Pericardium fibroblast (primary cell): ENCODE measurements around the gene ZKSCAN5. TPM values are rescaled to one million over a fixed set of nuclear protein-coding genes. Genes with fewer than 3 reads are reported as not detected.

Source experiments
- total RNA-seq: library from RNA; depleted of rRNA; stranded (reverse); fragments of >200 nt; gene quantifications from 2 replicates; pipeline ENCODE4 v1.2.3, GENCODE V29; 2015

ZKSCAN5 gene
- 6.8 and 12.2 TPM in 2 replicates for total RNA-seq

DNA sequence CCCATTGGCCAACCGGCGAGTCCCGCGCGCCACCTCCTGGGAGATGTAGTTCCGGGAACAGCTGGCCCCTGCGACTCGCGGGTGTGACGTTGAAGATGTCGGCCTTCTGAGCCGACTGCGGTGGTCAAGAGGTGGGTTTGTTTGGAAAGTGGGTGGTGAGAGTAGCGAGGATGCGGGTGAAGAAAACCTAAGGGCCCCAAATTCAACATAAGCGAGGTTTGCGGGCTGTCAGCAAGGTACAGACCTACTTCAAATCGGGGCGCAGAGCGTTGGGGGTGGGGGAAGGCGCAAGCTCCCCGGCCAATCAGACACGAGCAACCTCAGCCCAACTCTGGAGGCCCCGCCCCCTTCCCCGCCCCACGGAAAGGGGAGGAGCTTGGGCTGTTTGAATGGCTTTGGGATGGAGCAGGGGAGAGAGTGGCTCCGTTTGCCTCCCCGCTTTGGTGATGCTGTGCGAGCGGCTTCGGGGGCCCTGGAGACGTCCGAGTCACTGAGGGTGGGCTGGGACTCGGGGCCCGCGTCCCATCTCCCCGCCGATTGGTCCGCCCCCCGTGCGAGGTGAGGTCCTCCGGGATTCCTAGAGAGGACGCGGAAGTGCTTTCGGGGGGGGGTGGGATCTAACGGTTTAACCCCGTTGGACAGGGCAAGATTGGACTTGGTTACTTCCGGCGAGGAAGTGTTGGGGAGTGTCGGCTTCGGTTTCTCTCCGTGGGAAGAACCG, at the start of gene ZKSCAN5:
Gene ZKSCAN5 (plus strand): TSS at position 60 of the 721 bp plus-strand sequence. CDS start 1,383 bp downstream, outside the sequence.

DNA sequence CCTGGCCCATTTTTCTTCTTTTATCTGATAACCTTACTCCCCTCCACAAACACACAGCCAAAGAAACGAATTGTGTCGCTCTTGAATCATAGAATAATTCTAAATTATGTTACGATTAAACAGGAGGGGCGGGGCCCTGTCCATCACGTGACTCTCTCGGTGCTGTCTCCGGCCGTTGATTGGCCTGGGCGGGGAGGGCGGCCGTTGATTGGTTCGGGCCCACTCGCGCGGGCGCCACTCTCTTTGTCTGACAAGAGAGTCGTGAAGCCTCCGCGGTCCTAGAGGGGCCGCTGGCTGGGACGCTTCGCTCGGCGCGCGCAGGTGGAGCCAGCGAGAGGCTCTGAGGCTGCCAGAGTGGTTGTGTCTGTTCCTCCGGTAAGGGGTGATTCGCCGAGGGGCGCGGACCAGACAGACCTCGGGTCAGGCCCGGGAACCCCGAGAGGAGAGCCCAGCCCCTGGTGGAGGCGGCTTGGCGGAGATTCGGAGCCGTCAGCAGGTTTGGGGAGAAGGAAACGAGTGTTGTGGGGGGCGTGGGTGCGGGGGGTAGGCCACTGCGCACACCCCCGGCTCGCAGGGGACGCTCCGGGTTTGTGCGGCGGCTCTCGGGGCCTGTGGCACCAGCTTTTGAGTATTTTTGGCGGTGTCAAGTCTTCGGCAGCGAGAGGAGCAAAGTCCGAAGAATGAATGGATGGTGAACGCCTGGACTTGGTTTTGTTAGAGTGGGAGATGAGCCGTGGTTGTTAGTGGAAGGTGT, 31.7 kb upstream of the ZKSCAN5 start, which contains the start of gene ZNF789:
Gene ZNF789 (plus strand): TSS at position 330 of the 754 bp plus-strand sequence. CDS start 3,567 bp downstream, outside the sequence.

DNA sequence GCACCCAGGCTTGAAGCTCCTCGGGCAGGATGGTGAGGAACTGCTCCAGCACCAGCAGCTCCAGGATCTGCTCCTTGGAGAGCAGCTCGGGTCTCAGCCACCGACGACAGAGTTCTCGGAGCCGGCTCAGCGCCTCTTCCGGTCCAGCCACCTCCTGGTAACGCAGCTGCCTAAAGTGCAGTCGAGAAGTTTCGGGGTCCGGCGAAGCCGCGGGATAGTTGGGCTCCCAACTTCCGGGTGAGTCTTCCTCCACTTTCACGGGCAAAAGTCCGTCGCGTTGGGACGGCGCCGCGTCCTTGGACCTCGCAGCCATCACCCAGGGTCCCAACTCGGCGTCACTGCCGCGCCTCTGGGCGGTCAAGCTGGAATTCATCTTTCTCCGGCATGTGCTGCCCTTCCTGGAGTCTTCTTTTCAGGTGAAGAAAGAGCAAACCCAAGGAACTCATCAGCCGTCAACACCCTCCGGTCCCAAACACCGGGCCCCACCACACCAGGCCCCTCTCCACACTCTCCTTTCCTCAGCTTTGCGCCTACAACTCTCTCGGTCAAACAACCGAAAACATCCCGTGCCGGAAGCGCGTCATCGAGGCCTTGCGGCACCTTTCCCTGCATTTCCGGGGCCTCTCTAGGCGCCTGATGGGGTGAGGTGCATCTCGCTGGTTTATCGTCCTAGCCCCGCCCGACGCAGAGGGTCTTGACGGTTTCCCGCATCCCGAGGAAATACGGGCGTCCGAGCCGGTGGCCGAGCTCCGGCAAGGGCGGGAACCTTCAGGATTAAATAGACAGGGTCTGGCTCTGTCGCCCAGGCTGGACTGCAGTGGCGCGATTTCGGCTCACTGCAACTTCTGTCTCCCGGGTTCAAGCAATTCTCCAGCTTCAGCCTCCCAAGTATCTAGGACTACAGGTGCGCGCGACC, 4.5 kb upstream of the ZKSCAN5 start, which contains the start of gene ZNF394:
Gene ZNF394 (minus strand): TSS at position 561 of the 916 bp plus-strand sequence. CDS start 188 bp downstream, at position 373.

DNA sequence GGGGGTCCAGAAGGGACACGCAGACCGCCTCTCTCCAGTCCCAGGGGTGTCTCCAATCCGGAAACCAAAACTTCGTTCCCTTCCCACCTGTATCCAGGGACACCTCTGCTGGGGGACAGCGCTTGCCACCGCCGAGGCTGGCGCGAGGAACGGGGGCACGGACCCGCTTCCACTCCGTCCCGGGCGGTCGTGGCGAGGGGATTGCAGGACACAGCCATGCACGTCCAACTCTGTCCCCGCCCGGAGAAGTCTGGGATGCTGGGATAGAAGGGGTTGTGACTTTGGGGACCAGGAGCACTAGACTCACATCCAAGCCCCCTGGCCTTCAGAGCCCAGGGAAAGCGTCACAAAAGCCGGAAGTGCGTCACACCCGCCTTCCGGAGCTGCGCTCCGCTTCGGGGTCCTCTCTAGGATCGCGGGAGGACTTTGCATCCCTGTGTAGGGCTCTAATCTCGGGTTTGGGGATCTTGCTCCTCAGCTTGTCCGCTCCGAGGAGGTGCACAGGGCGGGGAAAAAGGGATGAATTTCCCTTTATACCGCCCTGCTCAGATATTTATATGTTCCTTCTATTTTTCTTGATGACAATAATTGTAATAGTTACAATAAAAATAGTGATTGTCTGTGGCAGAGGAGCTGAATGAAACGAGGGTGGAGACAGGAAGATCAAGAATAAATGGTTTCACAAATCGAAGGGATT, 47.5 kb downstream of the ZKSCAN5 start, which contains the start of gene FAM200A:
Gene FAM200A (minus strand): TSS at position 348 of the 697 bp plus-strand sequence. CDS start 3,707 bp downstream, outside the sequence.

DNA sequence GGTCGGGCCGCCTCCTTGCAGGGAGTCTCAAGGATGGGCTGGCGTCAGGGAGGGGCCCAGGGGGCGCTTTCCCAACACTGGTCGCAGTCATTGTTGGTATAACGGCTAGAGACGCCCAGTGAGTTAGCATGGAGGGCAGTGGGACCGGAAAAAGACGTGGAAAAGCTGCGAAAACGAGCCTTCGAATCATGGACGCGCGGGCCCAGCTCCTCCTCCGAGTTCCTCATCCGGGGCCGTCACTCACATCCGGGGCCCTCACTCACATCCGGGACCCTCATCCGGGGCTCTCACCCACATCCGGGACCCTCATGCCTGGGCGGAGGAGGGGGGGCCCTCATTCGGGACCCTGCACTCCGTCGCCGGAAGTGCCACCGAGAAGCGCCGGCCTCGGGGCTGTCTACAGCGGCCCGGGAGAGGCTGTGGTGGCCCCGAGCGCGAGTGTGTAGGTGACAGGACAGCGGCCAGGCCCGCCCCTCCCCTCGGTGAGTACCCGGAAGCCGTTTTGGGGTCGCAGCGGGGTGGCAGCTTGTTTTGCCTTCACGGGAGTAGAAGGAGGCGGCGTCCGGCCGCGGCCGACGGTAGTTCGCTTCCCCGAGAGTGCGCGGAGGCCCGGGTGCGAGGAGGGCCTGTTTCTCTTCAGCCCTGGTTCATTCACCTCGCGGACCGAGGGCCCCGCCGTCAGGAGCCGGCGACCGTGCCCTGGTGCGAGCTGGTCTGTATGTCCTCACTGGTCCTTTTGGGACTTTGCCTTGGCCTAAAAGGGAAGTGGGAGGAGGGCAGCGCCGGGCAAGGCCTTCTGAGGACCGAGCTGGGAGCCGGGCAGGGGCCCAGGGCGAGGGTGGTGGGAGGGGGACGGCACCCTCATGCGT, 54.1 kb downstream of the ZKSCAN5 start, which contains the start of gene ZNF655:
Gene ZNF655 (plus strand): TSS at position 337 of the 869 bp plus-strand sequence. CDS start 1,918 bp downstream, outside the sequence.

Other genes starting within 250 kb of the ZKSCAN5 start
- not detected in 2 replicates for gene MYH16, start 231.8 kb upstream of the ZKSCAN5 start, total RNA-seq
- gene ARPC1A, start 178.8 kb upstream of the ZKSCAN5 start, total RNA-seq: 172 and 192 TPM in 2 replicates
- 255 and 334 TPM in 2 replicates for gene ARPC1B, start 129.9 kb upstream of the ZKSCAN5 start, total RNA-seq
- gene PDAP1, start 96.1 kb upstream of the ZKSCAN5 start, total RNA-seq: 62.4 and 97.4 TPM in 2 replicates
- 115 and 116 TPM in 2 replicates for gene BUD31, start 95.7 kb upstream of the ZKSCAN5 start, total RNA-seq
- gene PTCD1, start 65.9 kb upstream of the ZKSCAN5 start, total RNA-seq: 4.6 and 6.3 TPM in 2 replicates
- gene CPSF4, start 65.7 kb upstream of the ZKSCAN5 start, total RNA-seq: 22.8 and 32.4 TPM in 2 replicates
- gene ATP5MF, start 38.5 kb upstream of the ZKSCAN5 start, total RNA-seq: 1,133 and 1,208 TPM in 2 replicates
- gene ZNF789, start 31.8 kb upstream of the ZKSCAN5 start, total RNA-seq: 1.9 and 6.5 TPM in 2 replicates
- gene ZNF394, start 4.4 kb upstream of the ZKSCAN5 start, total RNA-seq: 16.2 and 17.6 TPM in 2 replicates
- 5.4 and 6.6 TPM in 2 replicates for gene FAM200A, start 47.5 kb downstream of the ZKSCAN5 start, total RNA-seq
- gene ZNF655, start 54.0 kb downstream of the ZKSCAN5 start, total RNA-seq: 37.7 and 75.7 TPM in 2 replicates
- gene TMEM225B, start 93.6 kb downstream of the ZKSCAN5 start, total RNA-seq: 0.23 and 4.2 TPM in 2 replicates
- gene ZSCAN25, start 112.3 kb downstream of the ZKSCAN5 start, total RNA-seq: 7.8 and 10.1 TPM in 2 replicates
- 0.43 TPM in 1 of 2 replicates, not detected in the other for gene CYP3A5, start 175.3 kb downstream of the ZKSCAN5 start, total RNA-seq
- gene CYP3A7, start 230.5 kb downstream of the ZKSCAN5 start, total RNA-seq: 1.0 TPM in 1 of 2 replicates, not detected in the other